HG03439 (cell line): Measurements from ENCODE around the gene GATD1.
A peak's percentile ranks its signal among the peaks of the same experiment; 100 is the strongest.

Experiments used
- ATAC-seq: cut with Tn5 transposase; IDR thresholded peaks from one replicate; pipeline ENCODE4 v1.9.1; 2021; ENCODE audit warnings: mild to moderate bottlenecking, moderate library complexity; ENCODE audit not compliant: unreplicated experiment

GATD1 gene

DNA sequence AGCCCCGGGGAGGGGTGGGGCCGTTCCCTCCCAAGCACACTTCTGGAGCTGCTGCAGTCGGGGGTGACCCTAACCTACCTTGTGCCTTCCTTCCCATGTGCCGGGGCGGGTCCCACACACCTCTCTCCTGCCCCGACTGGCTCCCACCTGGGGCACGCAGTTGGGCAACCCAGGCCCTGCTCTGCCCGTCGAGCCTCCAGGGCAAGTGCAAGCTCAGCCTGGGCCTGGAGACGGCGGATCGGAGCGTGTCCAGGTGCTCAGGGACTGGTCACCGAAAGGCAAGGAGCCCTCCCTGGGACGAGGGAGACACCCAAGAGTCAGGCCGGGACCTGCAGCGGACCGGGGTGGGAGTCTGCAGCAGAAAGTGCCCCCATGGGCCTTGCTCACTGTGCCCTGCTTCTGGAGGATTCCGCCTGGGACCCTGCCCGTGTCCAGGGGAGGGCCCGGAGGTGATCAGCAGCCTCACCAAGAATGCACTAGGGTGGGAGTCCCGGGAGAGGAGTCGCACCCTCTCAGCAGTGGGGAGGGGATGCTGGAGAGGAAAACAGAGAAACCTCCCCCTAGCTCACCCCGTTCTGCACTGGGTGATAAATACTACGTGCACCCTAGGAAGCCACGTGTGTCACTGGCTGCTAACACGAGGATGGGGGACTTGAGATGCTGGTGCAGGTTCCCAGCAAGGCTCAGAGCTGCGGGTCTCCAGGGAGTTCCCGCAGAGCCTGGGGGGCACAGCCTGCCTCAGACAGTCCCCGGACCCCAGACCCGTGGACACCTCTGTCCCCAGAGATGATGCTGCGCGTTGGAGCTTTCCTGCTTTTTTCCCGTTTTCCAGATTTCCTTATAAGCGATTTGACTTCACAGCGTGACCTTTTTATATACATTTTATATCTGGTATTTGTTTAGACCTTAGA is 5.2 kb upstream of the GATD1 start:
- ATAC-seq = no peak

- no peak for ATAC-seq
These were observed 2.8 kb upstream of the GATD1 start for GRCh38 chr11:779955-780532.

- no peak for ATAC-seq
These were observed 2.0 kb upstream of the GATD1 start for GRCh38 chr11:778976-779954.

GRCh38 chr11:776561-777287 is 563 bp downstream of the GATD1 start:
- peak; percentile 37 for ATAC-seq

GRCh38 chr11:776263-776560 is 1.1 kb downstream of the GATD1 start:
- no peak for ATAC-seq

GRCh38 chr11:774873-775592 is 2.3 kb downstream of the GATD1 start:
- ATAC-seq = no peak

DNA sequence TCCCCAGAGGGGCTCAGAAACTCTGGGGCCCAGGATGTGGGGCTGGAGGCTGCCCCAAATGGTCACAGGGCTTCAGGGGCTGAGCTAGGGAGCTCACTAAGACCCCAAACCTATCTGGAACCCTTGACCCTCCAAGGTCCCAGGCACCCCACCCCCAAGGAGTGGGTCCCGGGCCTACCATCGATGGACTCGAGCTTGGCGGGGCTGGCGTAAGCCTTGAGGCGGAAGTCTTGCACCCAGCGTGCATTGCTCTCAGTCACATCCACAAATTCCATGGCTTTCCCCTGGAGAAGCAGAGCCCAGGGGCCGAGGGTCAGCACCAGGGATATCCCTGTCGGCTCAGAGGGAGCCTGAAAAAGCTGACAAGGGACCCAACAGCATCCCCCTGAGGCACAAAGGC is 3.5 kb downstream of the GATD1 start:
- ATAC-seq = no peak

GRCh38 chr11:773425-773824 is 3.9 kb downstream of the GATD1 start:
- no peak for ATAC-seq

DNA sequence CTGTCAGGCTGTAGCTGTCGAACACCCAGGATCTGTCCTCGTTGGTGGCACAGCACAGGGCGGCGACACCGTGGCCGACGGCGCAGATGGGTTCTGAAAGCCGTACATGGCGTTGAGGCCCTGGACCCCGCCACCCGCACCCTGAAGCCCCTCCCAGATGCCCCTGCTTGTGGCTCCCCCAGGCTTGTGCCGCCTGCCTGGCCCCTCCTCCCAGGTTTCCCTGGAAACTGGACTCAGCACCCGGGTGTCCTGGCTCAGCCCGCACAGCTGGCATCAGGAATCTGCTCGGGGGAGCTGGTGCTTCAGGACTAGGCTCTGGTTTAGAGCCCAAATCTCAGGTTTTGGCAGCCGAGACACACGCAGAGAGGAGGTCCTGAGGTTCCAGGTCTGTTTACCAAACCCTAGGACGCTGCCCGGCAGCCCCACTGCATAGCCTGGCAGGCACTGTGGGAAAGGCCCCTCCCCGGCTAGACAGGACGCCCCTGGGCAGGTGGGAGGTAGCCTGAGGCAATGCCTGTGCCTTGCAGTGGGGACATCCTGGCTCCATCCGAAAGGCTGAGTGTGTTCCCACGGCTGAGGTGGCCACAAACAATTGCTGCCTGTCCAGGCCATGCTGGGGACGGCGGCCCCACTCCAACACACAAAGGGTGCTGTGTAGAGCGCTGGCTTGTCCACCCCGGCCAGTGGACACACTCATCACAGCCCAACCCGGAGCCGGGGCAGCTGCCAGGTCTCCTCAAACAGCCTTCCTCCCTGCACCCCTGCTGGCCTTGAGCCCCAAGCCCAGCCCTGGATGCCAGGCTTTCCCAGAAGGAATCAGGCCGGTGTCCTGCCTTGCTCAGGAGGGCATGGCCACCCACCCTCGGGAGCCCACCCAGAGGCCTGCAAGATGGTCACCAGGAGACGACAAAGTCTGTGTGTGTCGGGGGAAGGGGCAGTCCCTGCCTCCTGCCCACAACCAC is 4.6 kb downstream of the GATD1 start:
- ATAC-seq = no peak

DNA sequence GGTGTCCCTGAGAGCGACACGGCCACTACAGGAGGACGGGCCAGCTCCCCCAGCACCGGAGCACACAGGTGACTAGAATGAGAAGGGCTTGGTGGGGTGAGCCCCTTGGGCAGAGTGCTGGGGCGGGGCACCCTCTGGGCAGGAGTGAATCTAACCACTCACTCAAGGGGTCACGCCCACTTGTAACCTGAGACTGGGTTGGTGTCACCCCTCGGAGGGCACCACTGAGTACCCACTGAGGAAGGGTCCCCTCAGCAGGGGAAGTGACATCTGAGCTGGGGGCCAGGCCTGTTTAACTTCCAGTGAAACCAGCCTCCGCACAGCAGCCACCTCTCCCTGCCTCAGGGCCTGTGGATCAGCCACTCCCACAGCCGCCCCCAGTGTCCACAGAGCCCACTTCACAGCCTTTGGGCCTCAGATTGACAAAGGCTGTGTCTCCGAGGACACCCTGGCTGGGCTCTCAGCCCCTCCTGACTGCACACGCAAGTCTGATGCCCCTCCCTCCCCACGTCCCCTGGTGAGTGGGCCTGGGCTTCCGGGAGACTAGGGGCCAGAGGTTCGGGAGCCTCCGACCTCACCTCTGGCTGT is 5.6 kb downstream of the GATD1 start:
- no peak for ATAC-seq

- no peak for ATAC-seq
These were observed 6.4 kb downstream of the GATD1 start for GRCh38 chr11:770642-771616.

DNA sequence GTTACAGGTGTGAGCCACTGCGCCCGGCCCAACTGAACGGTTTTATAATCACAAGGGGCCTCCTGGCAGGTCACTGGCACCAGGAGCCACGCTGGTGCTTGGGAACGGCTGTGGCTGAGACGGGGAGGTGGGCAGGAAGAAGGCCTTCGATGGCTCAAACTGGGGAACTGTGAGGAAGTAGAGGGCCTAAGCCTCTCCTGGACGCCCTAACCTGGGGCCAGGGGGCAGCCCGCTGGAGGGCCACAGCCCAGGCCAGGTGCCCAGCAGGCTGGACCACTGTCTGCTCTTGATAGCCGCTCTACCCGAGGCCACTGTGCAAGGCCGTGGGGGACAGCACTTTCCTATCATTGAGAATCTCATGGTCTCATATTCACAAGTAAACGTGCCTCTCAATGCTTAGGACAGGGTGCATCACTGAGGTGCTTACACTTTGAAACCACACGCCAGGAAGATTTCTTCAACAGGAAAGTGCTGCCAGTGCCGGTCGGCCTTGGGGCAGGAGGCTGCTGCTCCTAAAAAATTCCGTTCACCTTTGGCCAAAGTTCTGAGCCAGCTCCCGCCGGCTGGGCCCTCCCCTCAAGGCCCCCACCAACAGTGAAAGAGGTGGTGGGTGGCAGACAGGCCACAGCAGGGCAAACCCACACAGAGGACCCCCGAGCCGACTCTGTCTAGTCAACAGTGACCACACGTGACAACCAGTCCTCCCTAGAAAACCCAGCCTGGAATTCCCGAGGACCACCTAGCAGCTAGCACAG is 7.2 kb downstream of the GATD1 start:
- no peak for ATAC-seq

DNA sequence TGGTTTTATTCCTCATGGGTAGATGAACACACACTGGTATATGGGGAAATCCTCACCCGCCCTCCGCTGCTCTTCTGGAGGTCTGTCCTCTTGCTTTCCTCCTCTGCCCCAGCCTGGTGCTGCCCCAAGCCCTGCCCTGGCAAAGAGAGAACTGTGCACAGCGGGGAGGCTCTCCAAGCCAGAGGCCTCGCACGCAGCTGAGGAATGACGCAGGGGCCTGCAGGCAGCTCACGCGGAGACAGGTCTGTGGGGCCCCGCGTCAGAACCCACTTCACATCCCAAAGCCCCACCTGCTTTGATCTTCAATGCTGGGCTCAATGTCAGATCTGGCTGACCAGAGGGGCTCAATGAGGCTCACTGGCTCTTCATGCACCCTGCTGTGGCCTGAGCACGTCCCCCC is 10.0 kb downstream of the GATD1 start:
- no peak for ATAC-seq

DNA sequence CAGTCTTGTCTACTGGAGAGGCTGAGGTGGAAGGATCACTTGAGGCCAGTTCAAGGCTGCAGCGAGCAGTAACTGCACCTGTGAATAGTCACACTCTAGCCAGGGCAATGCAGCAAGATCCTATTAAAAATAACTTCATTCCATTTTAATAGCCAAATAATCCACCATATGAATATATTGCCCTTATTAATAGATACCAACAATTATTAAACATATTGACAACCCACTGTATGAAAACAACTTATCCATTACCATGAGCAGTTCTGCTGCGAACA is 10.4 kb downstream of the GATD1 start:
- no peak for ATAC-seq

DNA sequence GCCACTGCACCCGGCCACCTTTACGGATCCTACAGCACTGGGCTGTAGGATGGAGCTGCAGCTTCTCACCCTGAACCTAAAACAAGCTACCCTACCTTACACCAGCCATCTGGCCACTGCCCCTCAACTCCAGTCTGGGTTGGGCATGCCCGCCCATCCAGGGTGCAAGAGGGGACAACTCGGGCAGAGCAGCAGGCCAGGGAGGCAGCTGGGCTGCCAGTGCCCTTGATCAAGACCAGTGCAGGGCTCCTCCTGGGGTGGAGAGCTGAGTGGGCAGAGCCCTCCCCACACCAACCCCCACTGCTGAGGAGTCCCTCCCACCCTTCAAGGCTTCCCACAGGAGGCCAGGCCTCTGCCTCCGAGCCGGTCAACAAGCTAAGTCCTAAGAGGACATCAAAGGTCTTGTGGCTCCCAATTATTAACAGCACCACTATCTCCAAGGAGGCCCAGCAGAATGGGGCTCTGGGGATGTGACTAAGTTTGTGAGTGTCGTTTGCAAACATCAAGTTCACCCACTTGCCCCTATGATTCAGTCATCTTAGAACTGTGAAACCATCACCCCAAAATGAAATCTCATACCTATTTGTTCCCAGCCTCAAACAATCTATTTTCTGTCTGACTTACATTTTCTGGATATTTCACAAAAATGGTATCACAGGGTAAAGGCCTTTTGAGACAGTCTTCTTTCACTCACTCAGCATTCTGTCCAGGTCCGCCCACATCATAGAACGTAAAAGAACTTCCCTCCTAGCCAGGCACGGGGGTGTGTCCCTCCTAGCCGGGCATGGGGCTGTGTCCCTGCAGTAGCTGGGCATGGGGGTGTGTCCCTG is 11.0 kb downstream of the GATD1 start:
- no peak for ATAC-seq

- no peak for ATAC-seq
These were observed 11.5 kb downstream of the GATD1 start for GRCh38 chr11:765802-766091.
